A673 (cell line): ENCODE measurements around the gene CETN2.

Source experiments
- CTCF ChIP-seq: fragments of 300-800, 200-600 bp; sonication (generic); conservative IDR thresholded peaks from 2 replicates; pipeline ENCODE4 v1.5.1; 2017; ENCODE audit warnings: low read depth, mild to moderate bottlenecking, antibody characterized with exemption, low read length, moderate library complexity, mixed read lengths
- EZH2 ChIP-seq: fragments of 200-600 bp; sonication (generic); IDR thresholded peaks from 2 replicates; pipeline ENCODE4 v1.6.1; 2017; ENCODE audit warnings: borderline replicate concordance, low read depth, mild to moderate bottlenecking, mixed read lengths, antibody characterized with exemption, low read length; ENCODE audit not compliant: poor library complexity, severe bottlenecking

- TF ChIP-seq CTCF: no peak
- TF ChIP-seq EZH2: no peak
Measured at GRCh38 chrX:152866386-152866785, 35.8 kb upstream of the CETN2 start.
